ENCODE measurements around the gene ELMOD1.

- no peak for TF ChIP-seq CTCF (IDR thresholded peaks at IDR 0.05; ENCODE audit: low read depth, low read length)
- no peak for TF ChIP-seq EZH2phosphoT487 (IDR thresholded peaks at IDR 0.05; ENCODE audit: low read depth)
Measured at GRCh38 chr11:107704451-107704850, 113.5 kb downstream of the ELMOD1 start.

All from OCI-LY3 (cell line).